ENCODE data around the gene TXN. TPM values are rescaled to one million over a fixed set of nuclear protein-coding genes. Genes with fewer than 3 reads are reported as not detected.

TXN gene
- total RNA-seq, 1 donor = 37.8 TPM

DNA sequence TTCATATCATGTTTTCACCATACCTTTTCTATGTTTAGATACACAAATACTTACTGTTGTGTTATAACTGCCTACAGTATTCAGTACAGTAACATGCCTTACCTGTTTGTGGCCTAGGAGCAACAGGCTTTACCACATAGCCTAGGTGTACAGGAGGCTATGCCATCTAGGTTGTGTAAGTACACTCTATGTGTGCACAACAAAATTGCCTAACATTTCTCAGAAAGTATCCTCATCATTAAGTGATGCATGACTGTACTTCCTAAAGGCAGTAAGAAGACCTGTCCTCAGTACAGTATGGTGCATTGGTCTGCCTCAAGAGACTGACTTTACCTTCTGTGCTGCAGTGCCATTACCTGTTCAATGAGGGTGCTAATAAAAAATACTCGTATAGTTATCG lies 7.9 kb downstream of the TXN start:
- no peaks in the 10 kb centered on the region for H3K4me1 ChIP-seq (ENCODE audit: insufficient read depth, low read length)
- H3K9me3 ChIP-seq (ENCODE audit: low read depth, low read length) = no peaks in the 10 kb centered on the region
- no peak overlapping the region for H3K4me3 ChIP-seq (ENCODE audit: low read length)
- no peaks in the 10 kb centered on the region for H3K27me3 ChIP-seq (ENCODE audit: insufficient read depth, low read length)

DNA sequence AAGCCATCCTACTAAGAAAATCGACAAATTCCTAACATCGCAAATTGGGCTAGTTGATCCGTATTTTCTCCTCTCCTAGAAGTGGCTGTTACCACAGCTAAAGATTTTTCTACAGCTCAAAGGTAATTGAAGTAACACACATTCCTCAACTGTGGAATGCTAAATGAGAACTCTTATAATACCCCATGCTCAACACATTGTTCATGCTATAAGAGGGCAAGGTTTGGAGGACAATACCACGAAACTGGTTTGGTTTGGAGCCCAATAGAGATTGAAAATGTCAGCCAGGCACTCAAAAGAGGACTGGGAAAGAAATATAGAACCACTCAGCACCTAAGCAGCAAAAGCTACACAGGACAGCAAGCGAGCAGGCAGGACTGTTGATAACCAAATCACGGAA lies 10.1 kb downstream of the TXN start:
- H3K4me3 ChIP-seq (ENCODE audit: low read length) = no peak overlapping the region
- H3K4me1 ChIP-seq (ENCODE audit: insufficient read depth, low read length) = no peaks in the 10 kb centered on the region
- H3K9me3 ChIP-seq (ENCODE audit: low read depth, low read length) = no peaks in the 10 kb centered on the region
- no peaks in the 10 kb centered on the region for H3K27me3 ChIP-seq (ENCODE audit: insufficient read depth, low read length)

DNA sequence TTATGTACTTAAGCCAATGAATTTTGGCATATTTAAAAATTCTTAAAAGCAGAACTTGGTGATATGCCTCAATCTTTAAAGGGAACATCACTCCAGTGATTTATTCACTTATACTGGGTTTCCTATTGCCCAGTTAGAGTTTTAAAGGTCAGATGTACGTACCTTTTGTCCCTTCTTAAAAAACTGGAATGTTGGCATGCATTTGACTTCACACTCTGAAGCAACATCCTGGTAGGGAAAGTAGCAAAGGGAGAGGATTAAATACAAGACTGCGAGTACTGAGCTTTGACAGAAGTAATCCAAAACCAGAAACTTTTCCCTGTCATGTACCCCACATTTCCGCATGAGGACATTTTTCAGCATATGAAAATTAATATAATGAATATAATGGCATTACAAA lies 11.7 kb downstream of the TXN start:
- no peaks in the 10 kb centered on the region for H3K27me3 ChIP-seq (ENCODE audit: insufficient read depth, low read length)
- H3K4me3 ChIP-seq (ENCODE audit: low read length) = no peak overlapping the region
- no peaks in the 10 kb centered on the region for H3K4me1 ChIP-seq (ENCODE audit: insufficient read depth, low read length)
- H3K9me3 ChIP-seq (ENCODE audit: low read depth, low read length) = no peaks in the 10 kb centered on the region

DNA sequence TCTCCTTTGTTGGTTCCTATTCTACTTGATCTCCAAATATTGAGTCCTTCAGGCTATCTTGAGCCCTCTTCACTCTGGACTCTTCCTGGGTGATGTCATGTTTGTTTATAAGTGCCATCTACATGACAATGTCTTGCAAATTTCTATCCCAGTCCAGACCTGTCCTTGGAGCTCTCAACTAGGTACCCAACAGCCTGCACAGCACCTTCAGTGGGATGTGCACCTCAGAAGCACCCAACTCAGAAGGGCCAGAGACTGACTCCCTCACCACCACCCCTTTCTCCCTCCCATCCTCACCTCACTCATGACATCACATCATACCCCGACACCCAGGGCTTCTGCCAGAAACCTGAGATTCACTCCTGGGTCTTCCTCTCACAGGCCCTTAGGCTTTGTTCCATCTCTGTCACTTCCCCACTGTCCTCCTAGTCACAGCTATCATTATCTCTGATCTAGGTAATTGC lies 14.4 kb downstream of the TXN start:
- Histone ChIP-seq H3K4me1 (ENCODE audit: insufficient read depth, low read length) (no peaks in the 10 kb centered on the region), H3K9me3 (ENCODE audit: low read depth, low read length) (no peaks in the 10 kb centered on the region), H3K27me3 (ENCODE audit: insufficient read depth, low read length) (no peaks in the 10 kb centered on the region), H3K4me3 (ENCODE audit: low read length) (no peak overlapping the region)

DNA sequence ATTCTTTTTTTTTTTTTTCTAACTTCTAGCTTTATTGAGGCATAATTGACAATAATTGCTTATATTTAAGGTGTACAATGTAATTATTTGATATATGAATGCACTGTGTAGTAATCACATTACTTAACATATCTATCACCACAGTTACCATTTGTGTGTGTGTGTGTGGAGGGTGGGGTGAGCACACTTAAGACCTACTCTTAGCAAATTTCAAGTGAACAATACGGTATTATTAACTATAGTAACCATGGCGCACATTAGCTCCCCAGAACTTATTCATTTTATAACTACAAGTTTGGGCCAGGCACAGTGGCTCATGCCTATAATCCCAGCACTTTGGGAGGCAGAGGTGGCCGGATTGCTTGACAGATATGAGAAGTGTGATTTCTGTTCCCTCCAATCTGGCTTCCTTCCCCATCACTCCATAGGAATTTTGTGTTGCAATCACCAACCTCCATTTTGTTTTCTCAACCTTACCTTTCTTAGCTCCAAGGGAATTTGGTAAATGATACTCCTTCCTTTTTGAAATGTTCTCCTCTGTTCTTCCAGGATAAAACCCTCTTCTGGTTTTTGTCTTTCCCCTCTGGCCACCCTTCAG lies 14.9 kb downstream of the TXN start:
- Histone ChIP-seq H3K9me3 (ENCODE audit: low read depth, low read length) (no peaks in the 10 kb centered on the region), H3K27me3 (ENCODE audit: insufficient read depth, low read length) (no peaks in the 10 kb centered on the region), H3K4me3 (ENCODE audit: low read length) (no peak overlapping the region), H3K4me1 (ENCODE audit: insufficient read depth, low read length) (no peaks in the 10 kb centered on the region)

DNA sequence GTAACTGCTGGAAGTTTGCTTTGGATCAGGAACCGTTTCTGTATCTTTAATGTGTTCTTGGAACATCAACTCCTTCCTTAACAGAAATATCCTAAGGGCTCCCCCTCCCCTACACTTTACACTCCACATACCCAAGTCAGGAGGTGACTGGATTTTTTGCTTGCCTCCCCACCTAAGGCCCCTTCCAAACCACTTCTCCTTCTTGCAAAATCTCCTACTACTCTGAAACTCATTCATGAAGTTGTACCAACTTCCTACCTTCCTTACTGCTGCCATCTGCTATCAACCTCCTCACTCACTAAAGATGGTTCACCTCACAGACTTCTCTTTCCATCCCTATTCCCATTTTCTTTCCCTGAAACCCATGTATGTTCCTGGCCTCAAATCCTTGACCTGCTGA lies 16.1 kb downstream of the TXN start:
- Histone ChIP-seq H3K9me3 (ENCODE audit: low read depth, low read length) (no peaks in the 10 kb centered on the region), H3K4me1 (ENCODE audit: insufficient read depth, low read length) (no peaks in the 10 kb centered on the region), H3K27me3 (ENCODE audit: insufficient read depth, low read length) (no peaks in the 10 kb centered on the region), H3K4me3 (ENCODE audit: low read length) (no peak overlapping the region)

DNA sequence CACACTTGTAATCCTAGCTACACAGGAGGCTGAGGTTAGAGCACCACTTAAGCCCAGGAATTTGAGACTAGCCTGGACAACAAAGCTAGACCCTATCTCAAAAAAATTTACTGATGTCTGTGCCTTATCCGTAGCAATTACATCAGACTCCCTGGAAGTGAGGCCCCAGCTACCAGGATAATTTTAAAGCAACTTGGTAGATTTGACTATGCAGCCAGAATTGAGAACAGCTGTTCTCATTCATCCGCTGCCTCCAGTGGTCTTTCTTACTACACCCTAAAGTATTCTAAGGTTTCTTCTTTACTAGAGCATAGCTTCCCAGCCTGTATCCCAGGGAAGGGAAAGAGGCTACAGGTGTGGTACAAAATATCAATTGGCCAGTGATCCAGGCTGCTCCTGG lies 28.0 kb downstream of the TXN start:
- Histone ChIP-seq H3K4me1 (ENCODE audit: insufficient read depth, low read length) (no peaks in the 10 kb centered on the region), H3K4me3 (ENCODE audit: low read length) (no peak overlapping the region), H3K27me3 (ENCODE audit: insufficient read depth, low read length) (no peaks in the 10 kb centered on the region), H3K9me3 (ENCODE audit: low read depth, low read length) (no peaks in the 10 kb centered on the region)

DNA sequence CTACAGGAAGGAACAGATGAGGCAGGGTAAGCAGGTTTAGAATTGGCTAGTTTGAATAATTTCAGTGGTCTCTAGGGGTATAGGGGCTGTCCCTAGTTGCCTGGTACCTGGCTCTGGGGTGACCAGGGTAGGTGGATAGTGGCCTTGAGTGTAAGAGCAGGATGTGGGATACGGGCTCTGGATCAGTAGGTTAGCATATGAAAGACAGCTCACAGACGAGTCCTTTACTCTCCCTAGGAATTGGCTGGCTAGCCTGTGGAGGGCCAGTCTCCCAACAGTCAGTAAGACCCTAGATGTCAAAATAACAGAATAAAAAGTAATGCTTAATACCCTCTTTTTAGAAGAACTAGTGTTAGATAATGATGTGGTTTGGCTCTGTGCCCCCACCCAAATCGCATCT lies 31.7 kb downstream of the TXN start:
- H3K27me3 ChIP-seq (ENCODE audit: insufficient read depth, low read length) = no peaks in the 10 kb centered on the region
- H3K4me1 ChIP-seq (ENCODE audit: insufficient read depth, low read length) = no peaks in the 10 kb centered on the region
- no peaks in the 10 kb centered on the region for H3K9me3 ChIP-seq (ENCODE audit: low read depth, low read length)
- H3K4me3 ChIP-seq (ENCODE audit: low read length) = no peak overlapping the region

DNA sequence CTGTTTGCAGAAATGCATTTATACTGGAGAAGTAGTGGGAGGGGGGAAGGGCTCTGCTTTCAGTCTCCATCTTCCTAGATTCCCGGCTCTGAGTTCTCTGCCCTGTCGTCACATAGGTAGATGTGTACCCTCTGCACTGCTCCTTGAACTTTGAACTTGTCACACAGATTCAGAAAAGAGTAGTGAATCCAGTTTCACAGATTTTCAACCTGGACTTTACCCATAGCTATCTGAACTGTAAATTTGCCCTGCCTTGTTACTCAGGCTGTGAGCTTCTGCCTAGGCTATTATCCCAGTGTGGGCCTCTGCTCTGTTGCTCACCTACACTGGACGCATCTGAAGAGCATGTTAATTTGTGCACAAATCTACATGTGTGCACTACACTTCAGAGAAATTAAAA lies 35.5 kb downstream of the TXN start:
- Histone ChIP-seq H3K4me3 (ENCODE audit: low read length) (no peak overlapping the region), H3K27me3 (ENCODE audit: insufficient read depth, low read length) (no peaks in the 10 kb centered on the region), H3K4me1 (ENCODE audit: insufficient read depth, low read length) (no peaks in the 10 kb centered on the region), H3K9me3 (ENCODE audit: low read depth, low read length) (no peaks in the 10 kb centered on the region)

DNA sequence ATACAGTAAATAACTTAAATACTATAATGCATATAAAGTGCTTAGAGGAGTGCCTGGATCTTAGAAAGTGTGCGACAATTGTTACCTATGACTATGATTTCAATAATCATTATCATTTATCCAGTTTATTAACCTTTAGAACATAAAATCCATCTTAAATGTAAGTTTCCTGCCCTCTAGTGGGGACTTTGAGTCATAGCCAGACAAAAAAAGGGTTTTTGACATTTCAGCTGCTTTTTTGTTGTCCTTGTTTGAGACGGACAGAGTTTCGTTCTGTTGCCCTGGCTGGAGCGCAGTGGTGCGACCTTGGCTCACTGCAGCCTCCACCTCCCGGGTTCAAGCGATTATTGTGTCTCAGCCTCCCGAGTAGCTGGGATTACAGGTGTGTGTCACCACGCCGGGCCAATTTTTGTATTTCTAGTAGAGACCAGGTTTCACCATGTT lies 38.6 kb downstream of the TXN start:
- Histone ChIP-seq H3K9me3 (ENCODE audit: low read depth, low read length) (no peaks in the 10 kb centered on the region), H3K4me1 (ENCODE audit: insufficient read depth, low read length) (no peaks in the 10 kb centered on the region), H3K27me3 (ENCODE audit: insufficient read depth, low read length) (no peaks in the 10 kb centered on the region), H3K4me3 (ENCODE audit: low read length) (no peak overlapping the region)

DNA sequence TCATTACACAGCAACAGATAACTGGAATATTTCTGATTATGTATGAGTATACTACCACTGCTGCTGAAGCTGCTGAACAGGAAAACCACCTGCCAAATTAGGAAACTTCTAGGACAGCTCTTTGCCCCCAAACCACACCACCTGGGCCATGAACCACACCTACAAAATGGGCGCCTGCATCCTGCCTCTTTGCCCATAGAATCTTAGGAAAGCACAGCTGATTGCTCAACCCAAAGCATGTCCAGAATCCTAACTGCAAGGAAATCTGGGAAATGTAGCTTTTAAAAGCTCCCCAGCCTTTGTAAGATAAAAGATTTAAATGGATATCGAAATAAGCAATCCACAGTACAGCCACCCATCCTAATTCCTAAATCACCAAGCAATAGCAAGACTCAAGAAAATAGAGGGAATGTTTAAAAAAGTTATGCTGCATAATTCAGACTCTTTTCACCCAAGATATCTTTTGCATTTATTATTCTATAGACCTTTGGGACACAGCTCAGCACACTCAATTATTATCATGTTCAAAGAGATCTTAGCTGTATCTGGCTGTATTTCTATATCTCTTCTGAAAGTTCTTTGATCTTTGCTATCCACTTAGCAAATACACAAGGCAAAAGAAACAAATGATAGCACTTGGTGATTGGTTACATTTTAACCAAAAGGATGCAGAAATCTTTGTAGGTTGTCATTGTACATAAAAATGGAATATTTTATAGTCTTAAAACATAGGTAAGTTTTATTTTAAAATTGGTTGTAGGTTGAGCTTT lies 41.5 kb downstream of the TXN start:
- Histone ChIP-seq H3K4me3 (ENCODE audit: low read length) (no peak overlapping the region), H3K27me3 (ENCODE audit: insufficient read depth, low read length) (no peaks in the 10 kb centered on the region), H3K4me1 (ENCODE audit: insufficient read depth, low read length) (no peaks in the 10 kb centered on the region), H3K9me3 (ENCODE audit: low read depth, low read length) (no peaks in the 10 kb centered on the region)

DNA sequence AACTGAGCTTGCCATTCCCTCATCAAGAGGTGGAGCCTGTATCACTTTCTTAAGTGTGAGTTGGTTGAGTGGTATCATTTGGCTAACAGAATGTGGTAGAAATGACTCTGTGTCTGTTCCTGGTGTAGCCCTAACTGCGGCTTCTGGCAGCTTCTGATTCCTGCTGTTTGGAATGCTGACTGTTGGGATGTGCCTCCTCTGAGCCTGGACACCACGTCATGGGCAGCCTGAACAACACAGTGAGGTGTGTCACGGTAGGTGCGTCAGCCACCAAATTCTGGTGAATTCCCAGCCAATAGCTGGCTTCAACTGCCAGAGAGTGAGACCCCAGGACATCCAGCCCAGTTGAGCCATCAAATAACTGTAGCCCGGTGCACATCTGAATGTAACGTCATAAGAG lies 42.2 kb downstream of the TXN start:
- H3K4me3 ChIP-seq (ENCODE audit: low read length) = no peak overlapping the region
- H3K27me3 ChIP-seq (ENCODE audit: insufficient read depth, low read length) = no peaks in the 10 kb centered on the region
- no peaks in the 10 kb centered on the region for H3K4me1 ChIP-seq (ENCODE audit: insufficient read depth, low read length)
- H3K9me3 ChIP-seq (ENCODE audit: low read depth, low read length) = no peaks in the 10 kb centered on the region

DNA sequence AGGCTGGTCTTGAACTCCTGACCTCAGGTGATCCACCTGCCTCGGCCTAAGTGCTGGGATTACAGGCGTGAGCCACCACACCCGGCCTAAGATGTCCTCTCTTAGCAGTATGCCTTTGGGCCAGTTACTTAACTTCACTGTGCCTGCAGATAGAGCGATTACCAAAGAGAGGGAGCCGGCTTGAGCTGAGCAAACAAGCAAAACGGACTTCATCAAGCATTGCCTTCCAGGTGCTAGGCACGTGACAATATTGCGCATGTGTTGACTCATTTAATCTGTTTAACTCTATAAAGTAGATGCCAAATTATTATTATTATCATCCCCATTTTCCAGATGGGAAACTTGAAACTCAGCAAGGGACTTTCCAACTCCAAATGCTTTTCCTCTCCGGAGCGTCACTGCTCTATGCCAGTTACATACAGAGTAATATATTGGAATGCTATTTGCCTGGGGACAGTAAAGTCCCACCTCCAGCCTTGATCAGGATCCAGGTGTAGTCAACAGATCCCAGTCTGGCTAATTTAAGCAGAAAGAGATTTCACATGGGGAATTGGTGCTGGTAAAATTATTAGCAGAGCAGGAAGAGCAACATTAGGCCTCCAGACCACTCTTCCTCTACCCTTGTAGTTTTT lies 42.8 kb downstream of the TXN start:
- Histone ChIP-seq H3K9me3 (ENCODE audit: low read depth, low read length) (no peaks in the 10 kb centered on the region), H3K27me3 (ENCODE audit: insufficient read depth, low read length) (no peaks in the 10 kb centered on the region), H3K4me1 (ENCODE audit: insufficient read depth, low read length) (no peaks in the 10 kb centered on the region), H3K4me3 (ENCODE audit: low read length) (no peak overlapping the region)

DNA sequence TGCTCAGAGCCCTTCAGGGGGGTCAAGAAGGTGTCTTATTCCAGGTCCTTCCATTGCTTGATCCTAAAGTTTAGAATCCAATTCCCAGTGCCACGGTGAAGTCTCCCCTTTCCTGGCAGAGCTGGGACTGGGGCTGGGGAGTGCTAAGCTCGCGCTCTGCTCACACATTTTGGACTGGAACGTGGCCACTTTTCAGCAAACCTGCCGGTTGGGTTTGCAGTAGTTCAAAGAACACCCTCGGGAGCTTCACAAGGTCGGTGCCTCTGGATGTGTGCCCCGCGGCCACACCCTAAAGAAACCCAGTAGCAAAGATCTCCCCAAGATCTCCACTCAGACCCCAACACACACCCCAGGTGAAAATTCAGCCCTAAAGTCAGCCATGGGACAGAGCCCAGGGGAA lies 48.3 kb downstream of the TXN start, which contains the start of gene C9orf152:
C9orf152 (minus strand) TSS at position 129 of the 400 bp plus-strand sequence. CDS start 580 bp downstream, outside the sequence.
- H3K27me3 ChIP-seq (ENCODE audit: insufficient read depth, low read length) = no peaks in the 10 kb centered on the region

DNA sequence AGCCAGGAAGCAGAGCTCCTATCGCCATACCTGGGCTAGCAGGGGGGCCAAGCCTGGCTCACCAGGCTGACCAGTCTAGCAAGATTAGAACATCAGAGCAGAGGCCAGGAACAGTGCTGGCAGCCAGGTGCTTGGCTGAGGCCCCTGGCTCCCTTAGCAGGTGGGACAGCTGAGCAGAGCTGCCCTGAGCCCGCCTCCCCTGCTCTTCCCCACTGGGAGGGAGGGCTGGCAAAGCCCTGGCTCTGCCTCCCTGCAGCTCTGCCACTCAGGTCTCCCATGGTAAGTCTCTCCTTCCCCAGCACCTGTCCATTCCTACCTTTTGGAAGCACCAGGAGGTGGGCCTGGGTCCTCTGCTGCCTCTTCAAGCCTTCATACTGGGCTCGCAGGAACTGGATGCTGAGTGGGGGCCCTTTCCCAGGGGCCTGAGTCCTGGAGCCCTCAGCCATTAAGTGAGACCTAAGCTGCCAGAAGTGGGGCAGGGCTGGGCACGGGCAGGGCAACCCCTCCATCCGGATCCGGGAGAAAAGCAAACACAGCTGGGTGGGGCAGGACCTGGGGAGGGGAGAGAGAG lies 49.2 kb downstream of the TXN start:
- Histone ChIP-seq H3K9me3 (ENCODE audit: low read depth, low read length) (no peaks in the 10 kb centered on the region), H3K4me3 (ENCODE audit: low read length) (no peak overlapping the region), H3K4me1 (ENCODE audit: insufficient read depth, low read length) (no peaks in the 10 kb centered on the region)

More for the DNA sequence above, 48.3 kb downstream of the TXN start, which contains the start of gene C9orf152:
- H3K4me1 ChIP-seq (ENCODE audit: insufficient read depth, low read length) = no peaks in the 10 kb centered on the region
- no peaks in the 10 kb centered on the region for H3K9me3 ChIP-seq (ENCODE audit: low read depth, low read length)
- no peak within 1 kb of the TSS for H3K4me3 ChIP-seq (ENCODE audit: low read length)

More for the DNA sequence above, 49.2 kb downstream of the TXN start:
- no peaks in the 10 kb centered on the region for H3K27me3 ChIP-seq (ENCODE audit: insufficient read depth, low read length)
